Right forelimb (tissue), 1 donor: Measurements from ENCODE around the gene CIAO2B.
"Not testable (repeated sequence)": the region's sequence is repeated elsewhere in the genome, so short reads cannot be mapped to it uniquely, and the experiment has no call there.

Source experiments
- DNase-seq: peaks from one replicate; pipeline ENCODE4 v3.0.0-alpha.2; 2018

The CIAO2B gene

DNA sequence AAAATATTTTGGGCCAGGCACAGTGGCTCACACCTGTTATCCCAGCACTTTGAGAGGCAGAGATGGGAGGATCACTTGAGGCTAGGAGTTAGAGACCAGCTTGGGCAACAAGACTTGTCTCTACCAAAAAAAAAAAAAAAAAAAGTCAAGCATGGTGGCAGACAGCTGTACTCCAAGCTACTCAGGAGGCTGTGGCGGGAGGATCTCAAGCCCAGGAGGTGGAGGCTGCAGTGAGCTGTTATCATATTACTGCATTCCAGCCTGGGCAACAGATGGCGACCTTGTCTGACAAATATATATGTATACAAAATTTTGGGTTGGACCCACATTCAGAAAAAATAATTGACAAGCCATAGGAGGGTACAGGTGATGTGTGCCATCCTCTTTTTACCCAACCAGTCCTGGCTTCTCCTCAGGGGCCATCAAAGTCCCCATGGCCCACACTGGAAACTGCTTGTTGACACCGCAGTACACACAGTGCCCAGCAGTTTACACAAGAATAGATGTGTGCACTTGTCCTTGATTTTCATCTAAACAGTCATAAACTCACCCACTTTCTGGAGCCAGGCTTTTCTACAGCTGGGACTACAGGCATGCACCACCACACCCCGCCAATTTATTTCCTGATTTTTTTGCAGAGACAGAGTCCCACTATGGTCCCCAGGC is 2.8 kb upstream of the CIAO2B start:
- no peak for DNase-seq

DNA sequence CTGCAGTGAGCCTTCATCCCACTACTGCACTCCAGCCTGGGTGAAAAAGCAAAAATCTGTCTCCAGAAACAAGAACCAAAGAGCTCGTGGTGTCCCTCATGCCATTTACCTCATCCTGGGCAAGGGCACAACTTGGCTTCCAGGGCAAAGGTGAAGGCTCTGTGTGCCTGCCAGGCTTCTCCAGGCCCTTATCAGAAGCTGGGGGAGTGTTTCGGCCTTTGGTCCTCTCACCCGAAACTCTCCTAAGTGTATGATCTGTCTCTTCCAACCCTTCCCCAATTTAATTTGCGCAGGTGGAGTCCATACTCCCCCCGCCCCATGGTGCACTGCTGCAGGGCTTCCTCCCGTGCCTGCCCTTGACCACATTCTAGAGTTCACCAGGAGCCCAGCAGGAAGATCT is 2.3 kb upstream of the CIAO2B start:
- DNase-seq: no peak

DNA sequence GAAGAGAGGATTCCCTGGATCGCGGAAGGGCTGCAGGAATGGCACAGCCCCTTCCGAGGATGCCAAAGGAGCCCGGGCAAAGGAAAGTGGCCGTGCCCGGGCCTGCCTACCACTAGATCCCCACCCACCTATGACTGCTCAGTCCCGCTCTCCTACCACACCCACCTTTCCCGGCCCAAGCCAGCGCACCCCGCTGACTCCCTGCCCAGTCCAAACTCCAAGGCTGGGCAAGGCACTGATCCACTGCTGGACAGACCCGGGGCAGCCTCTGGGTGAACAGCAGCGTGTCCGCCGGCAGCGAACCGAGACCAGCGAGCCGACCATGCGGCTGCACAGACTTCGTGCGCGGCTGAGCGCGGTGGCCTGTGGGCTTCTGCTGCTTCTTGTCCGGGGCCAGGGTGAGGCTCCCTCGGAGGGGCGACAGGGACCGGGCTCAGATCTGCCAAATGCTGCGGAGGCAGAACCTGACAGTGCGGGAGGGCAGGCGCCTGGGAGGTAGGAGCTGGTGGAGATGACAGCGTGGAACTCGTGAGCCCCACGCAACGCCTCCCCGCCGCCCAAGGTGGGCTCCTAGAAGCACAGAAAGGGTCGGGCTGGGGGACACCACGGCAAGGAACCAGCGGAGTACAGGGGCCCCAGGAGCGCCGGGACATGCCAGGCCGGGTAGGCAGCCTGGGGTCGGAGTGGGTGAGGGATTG is 1.3 kb upstream of the CIAO2B start, which contains the start of gene CES2:
CES2 (plus strand) TSS at position 203 of the 698 bp plus-strand sequence; CDS start at position 323, 120 bp downstream.
- DNase-seq: no peak

DNA sequence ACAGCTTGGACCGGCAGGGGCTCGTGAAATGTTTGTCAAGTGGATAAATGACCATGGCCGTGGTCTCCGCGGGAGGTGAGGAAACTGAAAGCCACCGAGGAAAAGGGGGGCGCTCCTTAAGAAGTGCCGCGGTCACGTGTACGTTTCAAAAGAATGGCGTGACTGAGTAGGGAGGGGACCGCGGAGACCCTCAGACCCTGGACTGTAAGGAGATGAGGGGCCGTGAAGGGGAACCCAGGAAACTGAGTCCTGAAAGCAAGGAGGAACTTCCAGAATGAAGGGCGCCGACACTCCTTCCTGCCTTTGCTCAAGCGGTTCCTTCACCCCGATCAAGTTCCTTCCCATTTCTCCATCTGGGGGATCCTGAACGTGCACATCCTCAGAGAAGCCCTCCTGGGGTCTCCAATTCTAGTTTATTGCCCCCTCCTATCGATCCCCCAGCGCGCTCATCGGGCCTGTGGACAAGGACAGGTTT is 674 bp upstream of the CIAO2B start:
- not testable (repeated sequence) for DNase-seq

DNA sequence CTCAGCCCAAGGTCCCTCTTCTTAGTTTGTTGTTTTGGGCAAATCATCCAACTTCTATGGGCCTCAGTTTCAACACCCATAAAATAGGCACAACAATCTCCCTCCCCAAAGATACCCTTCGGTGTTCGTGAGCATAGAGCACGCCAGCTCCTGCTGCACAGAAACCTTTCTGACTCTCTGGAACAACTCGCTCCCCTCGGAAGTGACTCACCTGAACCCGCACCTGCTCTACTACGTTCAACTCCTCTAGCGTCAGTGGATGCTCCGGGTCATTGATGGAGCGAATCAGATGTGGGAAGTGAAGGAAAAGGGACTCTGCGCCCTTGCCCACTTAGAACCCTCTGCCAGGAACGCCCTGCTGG is 445 bp downstream of the CIAO2B start:
- DNase-seq: no peak

DNA sequence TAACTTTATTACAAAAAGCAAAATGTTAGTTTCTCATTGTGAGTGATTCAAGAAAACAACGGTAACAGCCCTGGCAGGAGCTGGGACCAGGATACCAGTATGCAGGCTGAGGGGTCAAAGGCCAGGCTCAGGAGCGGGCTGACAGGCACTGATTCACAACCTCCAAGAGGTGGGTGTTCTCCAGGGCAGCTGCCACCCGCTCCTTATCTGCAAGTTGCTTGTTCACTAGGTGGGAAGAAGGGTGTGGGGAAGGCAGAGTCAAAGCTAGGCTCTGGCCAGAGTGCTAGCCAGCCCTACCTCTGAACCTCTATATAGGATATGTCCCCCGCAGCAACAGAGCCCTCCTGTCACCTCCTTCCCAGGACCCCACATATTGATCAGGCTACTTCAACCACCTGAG is 2.1 kb downstream of the CIAO2B start:
- DNase-seq: no peak

DNA sequence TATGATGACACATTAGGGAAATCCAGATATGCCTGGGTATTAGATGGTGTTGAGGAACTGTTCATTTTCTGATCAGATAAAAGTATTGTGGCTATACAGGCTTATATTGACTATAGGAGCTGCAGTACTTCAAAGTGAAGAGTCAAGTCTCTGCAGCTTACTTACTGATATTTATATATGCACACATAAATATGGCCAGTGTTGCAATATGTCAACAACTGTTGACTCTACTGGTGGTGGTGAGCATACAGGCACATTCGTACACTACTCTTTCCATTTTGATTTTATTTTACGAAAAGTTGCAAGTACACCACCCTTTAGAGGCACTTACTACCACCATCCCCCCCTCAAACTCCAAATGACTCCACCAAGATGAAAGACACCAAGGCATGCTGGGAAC is 2.5 kb downstream of the CIAO2B start:
- DNase-seq: no peak

DNA sequence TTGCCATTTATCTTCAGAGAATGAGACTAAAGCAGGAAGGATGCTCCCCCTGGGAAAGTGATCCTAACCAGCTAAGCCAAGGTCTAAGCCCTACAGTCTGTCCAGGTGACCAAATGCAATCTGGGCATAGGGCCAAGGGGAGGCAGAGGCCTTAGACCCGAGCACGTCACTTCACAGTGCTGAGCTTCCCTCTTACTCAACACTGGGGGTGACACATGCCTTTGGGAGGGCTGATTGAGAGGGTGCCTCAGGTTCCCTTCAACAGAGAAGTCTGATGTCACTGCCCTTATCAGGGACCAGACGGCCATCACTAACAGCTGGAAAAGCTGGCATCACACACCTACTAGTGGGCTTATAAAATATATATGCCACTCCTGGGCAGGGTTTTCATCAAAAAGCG is 4.0 kb downstream of the CIAO2B start:
- no peak for DNase-seq

DNA sequence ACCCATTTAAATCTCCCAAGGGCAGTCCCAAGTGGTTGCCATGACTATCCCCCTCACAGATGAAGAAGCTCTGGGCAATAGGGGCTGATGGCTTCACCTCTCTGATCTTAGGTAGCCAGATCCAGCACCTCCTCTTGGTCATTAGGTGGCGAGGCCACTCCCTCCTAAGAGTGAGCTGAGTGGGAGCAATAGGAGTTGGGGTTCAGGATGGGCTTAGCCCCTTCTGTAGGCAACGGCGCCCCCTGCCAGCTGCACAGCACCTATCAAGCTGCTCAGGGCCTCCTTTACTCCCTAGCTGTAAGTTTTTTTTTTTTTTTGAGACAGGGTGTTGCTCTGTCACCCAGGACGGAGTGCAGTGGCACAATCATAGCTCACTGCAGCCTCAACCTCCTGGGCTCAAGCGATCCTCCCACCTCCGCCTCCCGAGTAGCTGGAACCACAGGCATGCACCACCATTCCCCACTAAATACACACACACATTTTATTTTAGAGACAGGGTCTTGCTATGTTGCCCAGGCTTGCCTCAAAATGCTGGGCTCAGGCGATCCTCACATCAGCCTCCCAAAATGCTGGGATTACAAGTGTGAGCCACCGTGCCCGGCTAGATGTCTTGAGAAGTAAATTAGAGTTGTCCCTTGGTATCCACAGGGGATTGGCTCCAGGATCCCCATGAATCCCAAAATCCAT is 5.4 kb downstream of the CIAO2B start:
- DNase-seq: no peak

DNA sequence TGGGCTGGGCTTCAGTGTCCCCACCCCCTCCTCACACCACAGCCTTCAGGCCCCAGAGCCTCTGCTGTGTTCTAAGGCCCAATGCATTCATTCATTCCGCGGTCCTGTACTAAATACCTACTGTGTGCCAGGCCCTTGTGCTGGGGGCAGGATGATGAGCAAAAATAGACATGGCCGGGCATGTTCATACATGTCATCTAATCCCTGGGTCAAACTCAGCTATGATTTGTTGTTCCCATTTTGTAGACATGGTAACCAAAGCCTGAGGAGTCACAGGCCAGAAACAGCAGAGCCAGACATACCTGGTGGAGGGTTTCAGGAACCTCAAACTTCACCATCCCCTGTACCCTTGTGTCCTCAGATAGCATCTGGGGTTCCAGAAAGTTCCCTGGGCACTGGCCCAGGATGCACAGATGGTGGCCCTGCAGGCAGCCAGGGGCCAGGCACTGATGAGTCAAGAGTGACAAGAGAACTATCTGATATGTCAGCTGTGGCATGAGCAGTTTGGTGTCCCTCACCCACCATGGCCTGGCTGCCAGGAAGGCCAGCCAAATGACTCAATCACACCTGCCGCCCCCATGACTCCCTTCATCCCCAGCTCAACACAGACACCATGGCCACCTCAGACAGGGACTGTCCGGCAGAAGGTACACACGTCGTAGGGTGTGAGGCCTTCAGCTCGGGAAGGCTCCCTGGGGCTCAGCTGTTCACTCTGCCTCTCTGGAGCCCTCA is 6.1 kb downstream of the CIAO2B start:
- no peak for DNase-seq

DNA sequence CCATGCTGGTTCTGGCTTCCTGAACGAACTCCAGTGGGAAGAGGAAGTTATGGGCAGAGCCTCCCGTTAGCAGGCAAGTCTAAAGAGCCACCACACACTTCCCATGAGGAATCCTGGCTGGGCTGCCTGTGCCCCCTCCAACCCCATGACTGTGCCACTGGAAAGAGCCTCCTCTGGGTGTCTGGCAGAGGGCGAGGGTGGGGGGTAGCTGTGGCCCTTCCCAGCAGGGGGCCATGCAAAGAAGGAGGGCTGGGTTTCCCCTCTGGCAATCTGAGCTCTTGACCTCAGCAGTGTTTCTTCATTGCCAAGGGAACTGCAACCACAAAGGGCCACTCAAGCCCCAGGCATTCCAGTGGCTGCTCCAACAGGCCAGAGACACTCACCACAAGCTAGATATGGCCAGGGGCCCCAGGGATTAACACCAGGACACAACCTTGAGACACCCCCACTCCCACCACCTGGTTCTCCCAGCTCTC is 7.2 kb downstream of the CIAO2B start:
- no peak for DNase-seq

DNA sequence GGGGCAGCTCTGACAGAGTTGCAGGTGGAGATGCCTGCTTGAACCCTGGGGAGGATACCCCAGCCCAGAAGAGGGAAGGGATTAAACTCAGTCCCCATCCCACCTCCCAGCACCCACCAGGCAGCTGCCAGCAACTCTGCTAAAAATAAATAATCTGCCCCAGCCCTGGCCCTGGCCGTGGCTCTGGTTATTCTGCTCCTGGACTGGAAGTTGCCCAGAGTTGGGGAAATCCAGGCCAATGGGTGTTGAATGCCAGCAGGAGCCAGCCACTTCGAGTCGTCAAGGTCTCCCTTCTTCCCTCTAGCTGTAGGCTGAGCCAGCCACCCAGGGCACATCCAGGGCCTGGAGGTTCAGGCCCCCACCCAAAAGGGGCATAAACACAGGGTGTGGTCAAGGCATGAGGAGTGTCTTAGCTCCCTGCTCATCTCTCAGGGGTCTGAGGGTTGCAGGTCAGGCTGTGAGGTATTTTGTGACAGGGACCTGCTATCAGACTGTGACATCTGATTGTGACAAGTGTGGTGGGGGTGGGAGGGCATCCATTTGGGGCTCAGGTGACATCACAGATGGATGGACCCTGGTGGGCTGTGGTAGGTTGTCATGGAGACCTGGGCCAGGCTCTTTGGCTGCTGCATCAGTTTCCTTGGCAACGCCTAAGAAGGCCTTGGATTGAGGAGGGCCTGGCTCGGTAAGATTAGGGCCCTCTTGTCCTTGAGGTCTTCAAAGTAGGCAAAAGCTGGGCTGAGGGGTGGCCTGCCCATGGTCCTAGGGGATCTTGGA is 7.8 kb downstream of the CIAO2B start:
- DNase-seq: no peak

DNA sequence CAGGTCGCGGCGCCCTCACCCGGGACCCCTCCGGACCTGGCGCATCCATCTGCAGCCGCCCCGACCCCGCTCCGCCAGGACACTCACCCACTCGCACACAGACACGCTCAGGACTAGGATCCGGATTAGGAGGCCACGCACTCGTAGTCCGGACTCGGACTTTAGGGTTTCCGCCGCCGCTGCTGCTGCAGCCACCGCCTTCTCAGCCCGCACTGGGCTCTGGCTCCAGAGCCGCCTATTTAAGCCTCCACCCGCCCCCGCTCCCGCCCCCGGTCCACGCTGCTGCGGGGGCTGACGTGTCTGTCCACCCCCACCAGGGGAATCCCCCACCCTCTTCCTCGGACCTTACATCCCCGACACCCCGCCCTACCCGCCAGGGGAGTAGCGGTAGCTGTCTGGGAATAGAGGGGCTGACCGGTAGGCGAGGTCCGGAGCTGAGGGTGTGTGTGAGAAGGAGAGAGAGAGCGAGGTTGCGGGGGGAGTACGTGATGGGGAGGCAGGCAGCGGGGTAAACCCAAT is 8.8 kb downstream of the CIAO2B start, which contains the start of gene RRAD:
RRAD (minus strand) TSS at position 214 of the 519 bp plus-strand sequence. CDS start 356 bp downstream, outside the sequence.
- no peak for DNase-seq

DNA sequence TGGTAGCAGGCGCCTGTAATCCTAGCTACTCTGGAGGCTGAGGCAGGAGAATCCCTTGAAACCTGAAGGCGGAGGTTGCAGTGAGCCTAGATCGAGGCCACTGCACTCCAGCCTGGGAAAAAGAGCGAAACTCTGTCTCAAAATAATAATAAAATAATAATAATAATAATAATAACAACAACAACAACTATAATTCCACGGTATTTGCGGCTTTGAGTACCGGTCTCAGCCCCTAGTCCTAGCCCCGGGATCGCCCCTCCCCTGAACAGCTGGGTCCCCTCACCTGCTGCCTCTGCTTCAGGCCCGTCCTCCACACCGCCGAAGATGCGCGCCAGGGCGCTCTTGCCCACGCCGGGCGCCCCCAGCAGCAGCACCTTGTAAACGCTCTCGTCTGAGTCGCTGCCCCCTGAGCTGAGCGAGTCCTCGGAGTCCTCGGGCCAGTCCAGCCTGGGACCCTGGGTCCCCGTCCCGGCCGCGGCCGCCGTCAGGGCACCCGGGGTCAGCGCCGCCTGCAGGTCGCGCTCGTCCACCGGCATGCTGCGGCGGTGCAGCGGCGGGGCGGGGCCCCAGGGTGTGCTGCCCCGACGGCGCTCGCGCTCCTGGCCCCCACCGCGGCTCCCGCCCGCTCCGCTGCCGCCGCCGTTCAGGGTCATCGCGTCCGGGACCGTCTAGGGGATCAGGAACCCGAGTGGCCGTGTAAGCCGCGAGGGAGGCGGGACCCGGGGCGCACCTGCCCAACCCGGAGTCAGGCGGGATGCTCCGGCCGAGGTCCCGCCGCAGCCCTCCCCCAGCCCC is 9.5 kb downstream of the CIAO2B start:
- no peak for DNase-seq

DNA sequence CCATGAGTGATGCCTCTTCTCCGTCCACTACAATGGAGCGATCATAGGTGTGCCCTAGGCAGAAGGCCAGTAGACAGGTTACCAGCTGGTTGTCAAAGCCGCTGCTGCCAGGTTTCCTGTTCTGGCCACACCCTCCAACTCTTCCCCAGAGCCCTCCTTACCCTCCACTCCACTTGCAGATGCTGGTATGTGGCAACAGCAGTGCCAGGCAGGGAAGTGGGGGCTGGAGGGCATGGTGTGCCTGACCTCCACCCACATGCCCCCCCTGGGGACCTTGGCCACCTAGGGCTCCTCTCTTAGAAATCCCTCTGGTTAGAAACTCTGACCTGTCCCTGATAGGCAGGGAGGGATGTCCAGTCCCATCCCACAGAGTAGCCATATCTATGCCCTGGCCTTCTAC is 10.3 kb downstream of the CIAO2B start:
- DNase-seq: no peak

DNA sequence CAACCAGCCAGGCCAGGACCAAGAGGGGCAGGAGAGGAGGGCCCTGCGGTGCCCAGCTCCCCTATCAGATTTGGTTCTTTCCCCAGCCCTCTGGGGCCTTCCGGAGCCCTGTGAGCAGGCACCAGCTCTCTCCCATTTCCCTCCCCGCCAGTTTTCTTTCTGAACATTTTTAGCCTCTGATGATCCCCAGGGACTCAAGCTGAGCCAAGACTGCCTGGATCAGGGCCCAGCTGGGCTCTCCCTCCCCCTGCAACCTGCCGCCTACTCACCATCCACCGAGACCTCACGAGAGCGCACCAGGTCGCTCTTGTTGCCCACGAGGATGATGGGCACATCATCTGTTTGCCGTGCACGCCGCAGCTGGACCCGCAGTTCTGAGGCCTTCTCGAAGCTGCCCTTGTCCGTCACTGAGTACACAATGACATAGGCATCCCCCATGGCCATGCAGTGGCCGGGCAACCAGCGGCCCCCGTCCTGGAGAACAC is 10.9 kb downstream of the CIAO2B start:
- no peak for DNase-seq

DNA sequence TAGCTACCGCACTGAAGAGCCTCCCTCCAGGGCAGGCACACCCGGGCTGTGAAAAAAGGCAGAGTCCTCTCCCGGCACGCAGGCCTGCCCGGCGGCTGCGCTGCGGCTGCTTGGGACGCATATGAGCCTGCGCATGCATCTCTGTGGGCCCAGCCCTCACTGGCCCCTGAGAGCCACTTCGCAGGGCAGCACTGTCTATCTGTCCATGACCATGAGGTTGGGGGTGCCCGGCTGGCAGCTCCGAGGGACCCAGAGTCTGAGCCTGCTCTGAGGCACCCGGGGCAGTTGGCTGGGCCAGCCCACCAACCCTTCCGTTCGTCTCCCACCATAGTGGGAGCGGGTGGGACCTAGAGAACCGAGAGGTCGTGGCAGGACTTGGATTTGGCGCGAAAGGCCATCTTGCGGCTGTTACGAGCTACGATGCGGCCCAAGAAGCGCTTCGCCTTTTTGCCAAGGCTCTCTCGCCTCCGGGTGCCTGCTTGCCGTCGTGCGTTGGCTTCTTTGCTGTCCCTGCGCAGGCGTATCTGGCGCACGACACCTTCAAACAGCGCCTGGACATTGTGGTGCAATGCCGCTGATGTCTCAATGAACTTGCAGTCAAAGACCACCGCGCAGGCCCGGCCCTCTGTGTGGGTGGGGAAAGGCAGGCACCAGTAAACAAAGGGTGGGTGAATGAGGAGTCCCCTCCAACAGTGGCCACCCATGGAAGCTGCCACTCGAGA is 12.3 kb downstream of the CIAO2B start:
- no peak for DNase-seq

DNA sequence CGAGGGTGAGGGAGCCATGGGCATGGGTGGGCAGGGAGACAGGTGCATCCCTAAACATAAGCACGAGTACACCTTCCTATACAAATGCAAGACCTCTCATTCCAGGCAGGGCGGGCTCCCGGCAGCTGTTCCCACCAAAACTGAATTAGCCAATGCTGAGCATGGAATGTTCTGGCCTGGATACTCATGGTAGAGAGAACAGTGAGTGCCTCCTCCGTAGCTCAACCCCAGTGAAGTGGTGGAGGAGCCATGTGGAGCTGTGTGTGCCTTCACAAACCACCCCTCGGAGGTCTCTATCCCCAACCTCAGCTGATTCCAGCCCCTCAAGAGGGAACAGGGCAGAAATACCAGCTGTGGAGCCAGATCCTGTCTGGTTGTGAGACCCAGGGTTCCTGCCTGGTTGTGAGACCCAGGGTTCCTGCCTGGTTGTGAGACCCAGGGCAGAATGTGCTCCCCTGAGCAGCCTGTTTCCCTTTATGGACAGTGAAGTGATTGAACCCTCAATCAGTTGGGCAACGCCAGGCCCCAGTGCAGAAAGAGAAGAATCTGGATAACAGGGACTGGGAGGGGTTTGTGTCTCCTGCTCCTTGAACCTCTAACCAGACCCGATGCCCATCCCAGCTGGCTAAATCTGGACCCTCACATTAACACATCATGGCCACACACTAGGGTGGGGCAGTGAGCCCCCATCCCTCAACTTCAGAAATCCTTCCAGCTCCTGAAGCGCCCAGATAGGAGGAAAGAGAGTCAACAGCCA is 13.1 kb downstream of the CIAO2B start:
- no peak for DNase-seq

DNA sequence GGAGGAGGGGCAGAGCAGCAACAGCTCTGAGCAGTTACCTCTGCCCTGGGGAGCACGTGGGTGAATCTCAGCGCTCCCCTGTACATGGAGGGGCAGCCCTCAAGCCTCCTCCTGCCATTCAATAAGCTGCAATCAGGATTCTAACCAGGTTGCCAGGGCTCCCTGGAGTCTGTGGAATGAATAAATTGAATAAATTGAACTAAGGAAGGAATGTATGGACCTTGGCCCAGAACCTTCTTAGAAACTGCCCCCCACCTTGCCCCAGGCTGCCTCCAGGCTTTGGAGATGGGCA is 14.0 kb downstream of the CIAO2B start:
- DNase-seq: no peak
